Tibial nerve (tissue), 3 donors: ENCODE data around the gene NSG2.

Experiments used
- CTCF ChIP-seq, 5 experiments: fragments of 200-600 bp in 3 of 5; fragments of 450-650 bp in 2 of 5; sonication (generic) in 3 of 5; IDR thresholded peaks; one replicate each; pipeline ENCODE4 v1.5.1; 2016 to 2019; ENCODE audit warnings: antibody characterized with exemption in 5 of 5, mild to moderate bottlenecking in 3 of 5, moderate library complexity in 2 of 5
- POLR2A ChIP-seq, 2 donors: fragments of 450-650 bp; IDR thresholded peaks; one replicate each; pipeline ENCODE4 v1.6.1; 2017; ENCODE audit warnings: antibody characterized with exemption in 2 of 2, mild to moderate bottlenecking in 2 of 2, moderate library complexity in 2 of 2

- TF ChIP-seq CTCF (IDR thresholded peaks at IDR 0.05) = no peak
- TF ChIP-seq POLR2A (IDR thresholded peaks at IDR 0.05) = no peak
These were observed 846 bp upstream of the NSG2 start for GRCh38 chr5:174044466-174045254.
